ENCODE measurements around the gene RAD1. TPM values are rescaled to one million over a fixed set of nuclear protein-coding genes. Genes with fewer than 3 reads are reported as not detected.

The RAD1 gene
- total RNA-seq, 1 donor from 2014 or later = 19.7 TPM

- Mint-ChIP-seq H3K36me3 (ENCODE audit: low read depth, unreplicated experiment) (peaks cover 10% of the 10 kb centered on the region), H3K4me3 (ENCODE audit: unreplicated experiment) (no peak overlapping the region), H3K27me3 (ENCODE audit: low read depth, unreplicated experiment) (no peaks in the 10 kb centered on the region), H3K9me3 (ENCODE audit: unreplicated experiment) (no peaks in the 10 kb centered on the region), H3K4me1 (ENCODE audit: low read depth, unreplicated experiment) (no peaks in the 10 kb centered on the region), H3K27ac (ENCODE audit: unreplicated experiment) (peak overlapping the region; percentile 30)
- Histone ChIP-seq H3K36me3 (ENCODE audit: insufficient read depth, low read length) (peaks cover 53% of the 10 kb centered on the region), H3K9me3 (ENCODE audit: insufficient read depth, low read depth, low read length) (no peaks in the 10 kb centered on the region), H3K27ac (ENCODE audit: low read depth, low read length) (no peak overlapping the region), H3K9ac (ENCODE audit: low read length) (no peak overlapping the region), H4K20me1 (ENCODE audit: insufficient read depth, low read length) (no peaks in the 10 kb centered on the region), H3K4me1 (ENCODE audit: insufficient read depth, low read length) (no peaks in the 10 kb centered on the region), H3K4me2 (ENCODE audit: low read length) (no peak overlapping the region), H2AFZ (ENCODE audit: low read depth, low read length) (no peak overlapping the region), H3K27me3 (ENCODE audit: insufficient read depth, low read length) (no peaks in the 10 kb centered on the region), H3K79me2 (ENCODE audit: insufficient read depth, low read length) (no peaks in the 10 kb centered on the region), H3K4me3 (ENCODE audit: insufficient read depth, low read depth, low read length) (no peak overlapping the region)
- TF ChIP-seq CTCF (IDR thresholded peaks at IDR 0.05; ENCODE audit: insufficient read depth, low read depth, low read length) = no peak
- no peak for TF ChIP-seq EZH2 (IDR thresholded peaks at IDR 0.05; ENCODE audit: insufficient read depth, low read length)
- DNase-seq (ENCODE audit: low read depth) = no peak
- no peak for FAIRE-seq
Measured at GRCh38 chr5:34944044-34944443, 28.7 kb upstream of the RAD1 start.

GRCh38 chr5:34941936-34942335 lies 26.6 kb upstream of the RAD1 start:
- Histone ChIP-seq H3K4me2 (ENCODE audit: low read length) (no peak overlapping the region), H3K27ac (ENCODE audit: low read depth, low read length) (no peak overlapping the region), H3K9ac (ENCODE audit: low read length) (no peak overlapping the region), H2AFZ (ENCODE audit: low read depth, low read length) (no peak overlapping the region), H3K27me3 (ENCODE audit: insufficient read depth, low read length) (no peaks in the 10 kb centered on the region), H3K36me3 (ENCODE audit: insufficient read depth, low read length) (peaks cover 66% of the 10 kb centered on the region), H3K4me1 (ENCODE audit: insufficient read depth, low read length) (no peaks in the 10 kb centered on the region), H4K20me1 (ENCODE audit: insufficient read depth, low read length) (no peaks in the 10 kb centered on the region), H3K9me3 (ENCODE audit: insufficient read depth, low read depth, low read length) (no peaks in the 10 kb centered on the region), H3K79me2 (ENCODE audit: insufficient read depth, low read length) (no peaks in the 10 kb centered on the region), H3K4me3 (ENCODE audit: insufficient read depth, low read depth, low read length) (no peak overlapping the region)
- DNase-seq (ENCODE audit: low read depth) (peak; percentile 26), FAIRE-seq (no peak)
- Mint-ChIP-seq H3K4me1 (ENCODE audit: low read depth, unreplicated experiment) (no peaks in the 10 kb centered on the region), H3K36me3 (ENCODE audit: low read depth, unreplicated experiment) (peaks cover 10% of the 10 kb centered on the region), H3K27me3 (ENCODE audit: low read depth, unreplicated experiment) (no peaks in the 10 kb centered on the region), H3K9me3 (ENCODE audit: unreplicated experiment) (no peaks in the 10 kb centered on the region), H3K4me3 (ENCODE audit: unreplicated experiment) (no peak overlapping the region), H3K27ac (ENCODE audit: unreplicated experiment) (no peak overlapping the region)
- TF ChIP-seq CTCF (IDR thresholded peaks at IDR 0.05; ENCODE audit: insufficient read depth, low read depth, low read length) = no peak
- no peak for TF ChIP-seq EZH2 (IDR thresholded peaks at IDR 0.05; ENCODE audit: insufficient read depth, low read length)

- H3K79me2 ChIP-seq (ENCODE audit: insufficient read depth, low read length) = peaks cover 47% of the 10 kb centered on the region
- no peak overlapping the region for H3K27ac Mint-ChIP-seq (ENCODE audit: unreplicated experiment)
- DNase-seq (ENCODE audit: low read depth) = no peak
Measured at GRCh38 chr5:34932947-34933346, 17.6 kb upstream of the RAD1 start.

More at GRCh38 chr5:34932947-34933346, 17.6 kb upstream of the RAD1 start:
- Histone ChIP-seq H3K9ac (ENCODE audit: low read length) (no peak overlapping the region), H3K27ac (ENCODE audit: low read depth, low read length) (no peak overlapping the region), H3K9me3 (ENCODE audit: insufficient read depth, low read depth, low read length) (no peaks in the 10 kb centered on the region), H4K20me1 (ENCODE audit: insufficient read depth, low read length) (peaks cover 37% of the 10 kb centered on the region), H3K27me3 (ENCODE audit: insufficient read depth, low read length) (no peaks in the 10 kb centered on the region), H3K4me1 (ENCODE audit: insufficient read depth, low read length) (peaks cover 5% of the 10 kb centered on the region), H3K4me3 (ENCODE audit: insufficient read depth, low read depth, low read length) (no peak overlapping the region), H3K36me3 (ENCODE audit: insufficient read depth, low read length) (peaks cover 22% of the 10 kb centered on the region), H3K4me2 (ENCODE audit: low read length) (no peak overlapping the region), H2AFZ (ENCODE audit: low read depth, low read length) (no peak overlapping the region)
- no peak for TF ChIP-seq EZH2 (IDR thresholded peaks at IDR 0.05; ENCODE audit: insufficient read depth, low read length)
- TF ChIP-seq CTCF (IDR thresholded peaks at IDR 0.05; ENCODE audit: insufficient read depth, low read depth, low read length) = no peak
- Mint-ChIP-seq H3K36me3 (ENCODE audit: low read depth, unreplicated experiment) (no peaks in the 10 kb centered on the region), H3K9me3 (ENCODE audit: unreplicated experiment) (no peaks in the 10 kb centered on the region), H3K4me1 (ENCODE audit: low read depth, unreplicated experiment) (peaks cover 13% of the 10 kb centered on the region), H3K4me3 (ENCODE audit: unreplicated experiment) (no peak overlapping the region), H3K27me3 (ENCODE audit: low read depth, unreplicated experiment) (no peaks in the 10 kb centered on the region)
- no peak for FAIRE-seq
